ENCODE results near the gene TSHZ1.

DNA sequence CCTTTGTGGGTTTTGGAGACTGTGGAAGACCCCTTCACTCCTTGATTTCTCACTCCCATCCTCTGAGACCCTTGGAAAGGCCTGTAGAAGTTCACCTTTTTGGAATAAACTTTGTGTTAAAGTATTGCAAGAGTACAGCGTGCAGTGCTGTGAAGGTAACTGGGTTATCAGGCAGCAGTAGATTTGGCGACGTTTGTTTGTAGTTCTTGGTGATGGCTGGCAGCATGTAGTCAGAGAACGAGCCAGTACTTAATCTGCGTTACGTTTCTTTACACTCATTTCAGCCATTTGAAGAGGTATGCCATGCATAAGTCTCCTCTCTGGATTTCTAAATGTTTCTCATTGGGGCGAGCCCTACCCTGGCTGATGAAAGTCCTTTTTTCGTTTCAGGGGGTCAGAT is 64.6 kb downstream of the TSHZ1 start:
- TF ChIP-seq EP300 (IDR thresholded peaks at IDR 0.05) (no peak), POLR2A (IDR thresholded peaks at IDR 0.05; ENCODE audit: low read depth) (no peak), POLR2AphosphoS5 (IDR thresholded peaks at IDR 0.05) (no peak)
